ENCODE data around the gene MRPL3.

The MRPL3 gene

DNA sequence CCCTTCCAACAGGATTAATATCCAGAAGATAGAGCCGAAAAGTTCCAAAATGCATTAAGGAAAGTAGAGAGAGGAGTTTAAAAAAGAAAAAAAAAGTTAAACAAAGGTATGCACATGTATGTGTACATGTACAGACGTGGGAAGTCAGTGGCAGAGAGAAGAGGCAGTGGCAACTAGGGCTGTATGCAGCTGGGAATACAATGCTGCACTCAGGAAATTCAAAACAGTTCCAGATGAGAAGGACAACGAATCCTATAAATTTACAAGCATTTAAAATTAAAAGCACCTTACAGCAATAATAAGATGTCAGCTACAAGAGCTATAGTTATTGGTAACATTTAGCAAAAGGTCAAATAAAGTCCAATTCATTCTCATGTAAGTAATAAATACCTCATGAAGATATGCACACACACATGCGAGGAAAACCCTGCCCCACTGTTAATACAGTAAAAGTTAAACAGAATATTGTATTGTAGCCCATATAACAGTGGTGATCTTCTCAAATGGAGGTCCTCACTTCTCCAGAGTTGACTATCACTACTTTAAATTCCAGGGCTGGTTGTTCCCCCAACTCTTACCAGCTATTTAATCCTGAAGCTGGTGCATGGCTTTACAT, 18.2 kb downstream of the MRPL3 start:
- TF ChIP-seq, protein P1, sequence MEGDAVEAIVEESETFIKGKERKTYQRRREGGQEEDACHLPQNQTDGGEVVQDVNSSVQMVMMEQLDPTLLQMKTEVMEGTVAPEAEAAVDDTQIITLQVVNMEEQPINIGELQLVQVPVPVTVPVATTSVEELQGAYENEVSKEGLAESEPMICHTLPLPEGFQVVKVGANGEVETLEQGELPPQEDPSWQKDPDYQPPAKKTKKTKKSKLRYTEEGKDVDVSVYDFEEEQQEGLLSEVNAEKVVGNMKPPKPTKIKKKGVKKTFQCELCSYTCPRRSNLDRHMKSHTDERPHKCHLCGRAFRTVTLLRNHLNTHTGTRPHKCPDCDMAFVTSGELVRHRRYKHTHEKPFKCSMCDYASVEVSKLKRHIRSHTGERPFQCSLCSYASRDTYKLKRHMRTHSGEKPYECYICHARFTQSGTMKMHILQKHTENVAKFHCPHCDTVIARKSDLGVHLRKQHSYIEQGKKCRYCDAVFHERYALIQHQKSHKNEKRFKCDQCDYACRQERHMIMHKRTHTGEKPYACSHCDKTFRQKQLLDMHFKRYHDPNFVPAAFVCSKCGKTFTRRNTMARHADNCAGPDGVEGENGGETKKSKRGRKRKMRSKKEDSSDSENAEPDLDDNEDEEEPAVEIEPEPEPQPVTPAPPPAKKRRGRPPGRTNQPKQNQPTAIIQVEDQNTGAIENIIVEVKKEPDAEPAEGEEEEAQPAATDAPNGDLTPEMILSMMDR (IDR thresholded peaks at IDR 0.05), result no peak
- H3K4me3 ChIP-seq, result no peak overlapping the region
- peaks cover 34 to 41% (median 40%) of the 10 kb centered on the region in 3 donors for H3K36me3 ChIP-seq
- no peaks in the 10 kb centered on the region for H3K27me3 ChIP-seq
- no peaks in the 10 kb centered on the region for H3K4me1 ChIP-seq
- no peaks in the 10 kb centered on the region for H3K9me3 ChIP-seq
- intact Hi-C loops (cut with DNase I; ENCODE audit: low total_unique reads), result no loop called here
- DNase-seq, result no peak
- no peak overlapping the region for H3K27ac ChIP-seq

DNA sequence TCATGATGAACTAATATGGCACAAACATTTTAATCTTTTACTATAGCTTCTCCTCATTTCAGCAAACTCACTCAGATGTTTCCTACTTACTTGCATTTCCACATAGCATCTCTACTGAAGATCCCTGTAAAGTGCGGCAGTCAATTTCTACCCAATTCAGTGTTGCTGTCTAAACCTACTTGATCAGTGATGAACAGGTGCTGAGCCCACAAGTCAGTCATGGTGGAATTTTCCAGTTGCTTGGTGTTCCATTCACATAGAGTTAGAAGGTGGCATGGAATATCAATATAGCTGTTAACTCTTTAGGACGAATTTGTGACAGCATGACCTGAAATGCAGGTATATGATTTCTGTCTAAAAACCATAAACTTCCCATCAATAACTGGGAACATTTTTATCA, 22.7 kb downstream of the MRPL3 start:
- Histone ChIP-seq H3K36me3 (peaks cover 20 to 29% (median 20%) of the 10 kb centered on the region in 3 donors), H3K27me3 (no peaks in the 10 kb centered on the region), H3K4me1 (no peaks in the 10 kb centered on the region), H3K9me3 (no peaks in the 10 kb centered on the region), H3K4me3 (no peak overlapping the region), H3K27ac (no peak overlapping the region)
- TF ChIP-seq, protein P1 (IDR thresholded peaks at IDR 0.05), result no peak
- intact Hi-C loops (cut with DNase I; ENCODE audit: low total_unique reads), result no loop called here
- DNase-seq, result no peak

DNA sequence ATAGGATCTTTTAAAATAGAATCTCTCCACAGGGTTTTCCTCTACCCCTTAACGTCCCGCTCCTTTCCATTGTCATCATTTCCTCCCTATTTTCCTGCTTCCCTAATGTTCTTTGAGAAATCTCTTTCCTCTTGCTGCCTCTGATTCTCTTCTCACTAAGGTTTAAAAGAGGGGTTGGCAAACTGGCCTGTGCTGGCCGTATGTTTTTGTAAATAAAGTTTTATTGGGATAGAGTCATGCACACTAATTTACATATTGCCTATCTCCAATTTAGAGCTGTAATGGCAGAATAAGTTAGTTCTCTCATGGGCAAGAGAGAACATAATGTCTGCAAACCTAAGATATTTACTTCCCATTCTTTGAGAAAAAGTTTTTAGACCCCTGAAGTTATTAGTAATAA, 25.0 kb downstream of the MRPL3 start:
- H3K4me3 ChIP-seq, result no peak overlapping the region
- H3K9me3 ChIP-seq, result no peaks in the 10 kb centered on the region
- H3K27me3 ChIP-seq, result no peaks in the 10 kb centered on the region
- intact Hi-C loops (cut with DNase I; ENCODE audit: low total_unique reads), result no loop called here
- H3K36me3 ChIP-seq, result peaks cover 14 to 19% (median 15%) of the 10 kb centered on the region in 3 donors
- no peak overlapping the region for H3K27ac ChIP-seq
- TF ChIP-seq, protein P1 (IDR thresholded peaks at IDR 0.05), result no peak
- no peak for DNase-seq
- no peaks in the 10 kb centered on the region for H3K4me1 ChIP-seq

DNA sequence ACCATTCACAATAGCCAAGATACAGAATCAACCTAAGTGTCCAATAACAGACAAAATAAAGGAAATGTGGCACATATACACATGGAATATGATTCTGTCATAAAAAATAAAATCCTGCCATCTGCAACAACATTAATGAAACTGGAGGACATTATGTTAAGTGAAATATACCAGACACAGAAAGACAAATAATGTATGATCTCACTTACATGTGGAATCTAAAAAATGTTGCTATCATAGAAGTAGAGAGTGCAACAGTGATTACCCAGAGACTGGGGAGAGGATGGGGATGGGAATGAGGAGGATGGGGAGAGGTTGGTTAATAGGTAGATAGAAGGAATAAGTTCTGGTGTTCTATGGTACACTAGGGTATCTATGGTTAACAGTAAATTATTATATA, 28.7 kb downstream of the MRPL3 start:
- TF ChIP-seq, protein P1 (IDR thresholded peaks at IDR 0.05), result no peak
- H3K27ac ChIP-seq, result no peak overlapping the region
- intact Hi-C loops (cut with DNase I; ENCODE audit: low total_unique reads), result no loop called here
- H3K4me3 ChIP-seq, result no peak overlapping the region
- peaks cover 17 to 30% (median 22%) of the 10 kb centered on the region in 3 donors for H3K36me3 ChIP-seq
- no peak for DNase-seq
- H3K4me1 ChIP-seq, result no peaks in the 10 kb centered on the region
- no peaks in the 10 kb centered on the region for H3K9me3 ChIP-seq
- H3K27me3 ChIP-seq, result no peaks in the 10 kb centered on the region

DNA sequence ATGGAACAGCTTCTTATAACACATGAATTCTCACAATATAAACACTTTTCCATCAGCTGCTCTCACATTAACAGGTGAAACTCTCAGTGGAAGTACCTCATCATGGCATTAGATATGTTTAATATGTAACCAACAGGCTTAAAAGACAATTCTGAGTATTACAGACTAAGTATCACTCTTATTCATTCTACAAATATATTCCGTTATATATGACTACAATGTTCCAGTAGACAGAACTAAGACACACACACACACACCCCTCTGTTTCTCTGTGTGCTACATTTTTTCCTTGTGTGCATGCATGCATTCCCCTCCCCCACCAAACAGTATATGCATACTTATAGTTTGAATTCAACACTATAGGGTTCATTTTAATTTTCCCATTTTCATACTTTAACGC, 32.4 kb downstream of the MRPL3 start:
- H3K27me3 ChIP-seq, result no peaks in the 10 kb centered on the region
- peaks cover 40 to 44% (median 41%) of the 10 kb centered on the region in 3 donors for H3K36me3 ChIP-seq
- TF ChIP-seq, protein P1 (IDR thresholded peaks at IDR 0.05), result no peak

More for the DNA sequence above, 32.4 kb downstream of the MRPL3 start:
- no peak for DNase-seq
- H3K9me3 ChIP-seq, result no peaks in the 10 kb centered on the region
- no peaks in the 10 kb centered on the region for H3K4me1 ChIP-seq
- H3K27ac ChIP-seq, result no peak overlapping the region
- intact Hi-C loops (cut with DNase I; ENCODE audit: low total_unique reads), result no loop called here
- no peak overlapping the region for H3K4me3 ChIP-seq
